NCI-H1092 (cell line): ENCODE measurements around the gene ACBD5.
A peak's percentile ranks its signal among the peaks of the same experiment; 100 is the strongest.
"Not testable (repeated sequence)": the region's sequence is repeated elsewhere in the genome, so short reads cannot be mapped to it uniquely, and the experiment has no call there.

Experiments
- DNase-seq: peaks from one replicate; lab custom pipeline; 2025; lab: John Stamatoyannopoulos, UW

The ACBD5 gene

GRCh38 chr10:27241010-27241651, 534 bp upstream of the ACBD5 start:
- no peak for DNase-seq

GRCh38 chr10:27237531-27237930, 3.1 kb downstream of the ACBD5 start:
- DNase-seq, result not testable (repeated sequence)

DNA sequence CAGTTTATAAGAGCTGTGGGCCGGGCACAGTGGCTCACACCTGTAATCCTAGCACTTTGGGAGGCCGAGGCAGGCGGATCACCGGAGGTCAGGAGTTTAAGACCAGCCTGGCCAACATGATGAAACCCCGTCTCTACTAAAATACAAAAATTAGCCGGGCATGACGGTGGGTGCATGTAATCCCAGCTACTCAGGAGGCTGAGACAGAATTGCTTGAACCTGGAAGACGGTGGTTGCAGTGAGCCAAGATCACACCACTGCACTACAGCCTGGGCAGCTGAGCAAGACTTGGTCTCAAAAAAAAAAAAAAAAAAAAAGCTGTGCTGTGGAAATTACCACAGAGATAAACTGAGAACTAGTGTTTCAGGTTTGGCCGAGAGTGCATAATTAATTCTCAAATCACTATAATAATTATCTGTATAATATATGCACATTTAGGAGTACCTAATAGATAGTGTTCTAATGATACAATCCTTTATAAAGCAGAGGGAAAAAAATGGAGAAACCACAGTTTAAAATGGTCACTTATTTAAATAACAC, 3.9 kb downstream of the ACBD5 start:
- DNase-seq, result not testable (repeated sequence)

GRCh38 chr10:27235706-27236105, 4.9 kb downstream of the ACBD5 start:
- no peak for DNase-seq

DNA sequence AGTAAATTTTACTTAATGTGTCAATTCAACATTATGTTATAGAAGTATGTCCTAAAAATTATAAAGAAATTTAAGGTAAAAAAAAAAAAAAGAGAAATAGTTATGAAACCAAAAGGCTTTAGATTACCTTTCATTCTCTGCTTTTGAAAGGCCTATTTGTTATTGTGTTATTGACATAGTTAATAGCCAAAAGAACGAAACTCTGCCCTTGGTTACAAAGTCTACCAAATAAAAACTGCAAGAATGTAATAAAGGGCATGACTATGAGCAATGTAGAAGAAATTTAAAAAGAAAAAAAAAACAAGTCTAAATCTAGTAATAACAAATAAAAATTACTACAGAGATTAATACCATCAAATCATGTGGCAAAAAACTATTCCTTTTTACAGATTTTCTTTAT, 10.6 kb downstream of the ACBD5 start:
- no peak for DNase-seq

DNA sequence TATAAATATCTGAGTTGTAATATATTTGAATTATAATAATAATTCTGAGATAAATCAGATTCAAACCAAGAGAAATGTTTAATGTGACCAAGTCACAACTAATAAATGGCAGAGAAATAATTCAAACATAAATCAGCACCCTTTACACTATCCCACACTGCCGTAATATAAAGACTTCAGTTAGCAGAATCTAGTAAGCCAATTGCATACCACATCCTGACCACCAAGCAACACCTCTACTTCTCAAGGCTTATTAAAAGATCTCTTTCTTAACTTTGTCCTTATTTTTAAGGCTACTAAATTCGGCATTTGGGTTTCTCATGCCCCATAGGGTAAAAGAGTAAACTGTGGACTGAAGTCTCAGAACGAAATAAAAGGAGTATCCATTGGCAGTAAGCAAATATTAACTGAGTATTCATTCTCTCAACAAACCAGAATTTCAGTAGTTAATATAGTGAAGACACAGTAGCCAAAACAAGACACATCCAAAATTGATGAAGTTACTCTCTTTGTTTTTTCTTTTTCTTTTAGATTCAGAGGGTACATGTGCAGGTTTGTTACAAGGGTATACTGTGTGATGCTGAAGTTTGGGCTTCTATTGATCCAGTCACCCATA, 14.8 kb downstream of the ACBD5 start:
- no peak for DNase-seq

GRCh38 chr10:27225011-27225590, 15.5 kb downstream of the ACBD5 start:
- DNase-seq, result no peak

DNA sequence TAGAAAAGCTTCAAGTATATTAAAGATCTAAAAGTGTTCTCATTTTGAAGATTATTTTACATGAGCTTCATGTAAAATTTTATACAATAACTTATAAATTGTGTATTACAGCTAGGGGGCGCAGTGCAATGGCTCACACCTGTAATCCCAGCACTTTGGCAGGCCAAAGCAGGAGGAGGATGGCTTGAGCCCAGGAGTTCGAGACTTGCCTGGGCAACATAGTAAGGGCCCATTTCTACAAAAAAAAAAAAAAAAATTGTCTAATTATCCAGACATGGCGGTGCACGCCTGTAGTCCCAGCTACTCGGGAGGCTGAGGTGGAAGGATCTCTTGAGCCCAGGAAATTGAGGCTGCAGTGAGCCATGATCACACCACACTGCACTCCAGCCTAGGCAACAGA, 16.6 kb downstream of the ACBD5 start:
- no peak for DNase-seq

- no peak for DNase-seq
Observed at GRCh38 chr10:27207350-27207749, 33.2 kb downstream of the ACBD5 start.

DNA sequence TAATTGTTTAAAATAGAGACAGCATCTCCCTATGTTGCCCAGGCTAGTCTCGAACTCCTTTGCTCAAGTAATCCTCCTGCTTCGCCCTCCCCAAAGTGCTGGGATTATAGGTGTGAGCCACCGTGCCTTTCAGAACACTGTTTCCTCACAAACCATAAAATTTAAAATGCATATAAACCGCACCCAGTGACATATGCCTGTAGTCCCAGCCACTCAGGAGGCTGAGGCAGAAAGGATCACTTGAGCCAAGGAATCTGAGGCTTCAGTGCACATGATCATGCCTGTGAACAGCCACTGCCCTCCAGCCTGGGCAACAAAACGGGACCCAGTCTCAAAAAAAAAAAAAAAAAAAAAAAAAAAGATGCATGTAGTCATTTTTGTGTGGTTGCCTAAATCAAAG, 36.8 kb downstream of the ACBD5 start:
- no peak for DNase-seq

GRCh38 chr10:27197980-27198620, 42.5 kb downstream of the ACBD5 start:
- DNase-seq, result no peak

- DNase-seq, result no peak
Observed at GRCh38 chr10:27192284-27192683, 48.3 kb downstream of the ACBD5 start.

GRCh38 chr10:27190508-27190907, 50.1 kb downstream of the ACBD5 start:
- DNase-seq, result no peak

DNA sequence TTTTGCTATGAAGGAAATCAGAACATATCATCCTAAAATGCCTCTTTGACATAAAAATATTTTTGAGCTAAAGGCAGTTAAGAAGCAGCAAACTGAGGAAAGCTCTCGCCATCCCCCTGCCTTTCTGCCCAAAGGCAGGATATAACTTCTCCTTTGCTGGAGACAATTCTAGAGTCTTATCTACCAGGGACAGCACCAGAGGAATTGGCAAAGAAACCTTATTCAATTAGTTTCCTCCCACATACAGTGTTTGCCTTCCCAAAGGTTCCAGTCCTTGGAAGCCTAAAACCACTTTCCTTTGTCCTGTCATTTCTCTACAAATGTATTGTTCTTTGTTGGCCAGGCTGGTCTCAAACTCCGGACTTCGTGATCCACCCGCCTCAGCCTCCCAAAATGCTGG, 51.7 kb downstream of the ACBD5 start:
- no peak for DNase-seq

- DNase-seq, result no peak
Observed at GRCh38 chr10:27188259-27188658, 52.3 kb downstream of the ACBD5 start.

DNA sequence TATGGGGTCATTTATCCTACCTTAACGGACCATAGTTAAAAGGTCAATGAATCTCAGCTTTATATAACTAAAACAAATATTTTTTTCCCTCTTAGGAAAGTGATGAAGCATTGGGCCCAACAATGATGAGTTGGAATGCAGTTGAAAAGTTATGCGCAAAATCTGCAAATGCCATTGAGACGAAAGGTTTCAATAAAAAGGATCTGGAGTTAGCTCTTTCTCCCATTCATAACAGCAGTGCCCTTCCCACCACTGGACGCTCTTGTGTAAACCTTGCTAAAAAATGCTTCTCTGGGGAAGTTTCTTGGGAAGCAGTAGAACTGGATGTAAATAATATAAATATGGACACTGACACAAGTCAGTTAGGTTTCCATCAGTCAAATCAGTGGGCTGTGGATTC, 70.7 kb downstream of the ACBD5 start:
- no peak for DNase-seq

DNA sequence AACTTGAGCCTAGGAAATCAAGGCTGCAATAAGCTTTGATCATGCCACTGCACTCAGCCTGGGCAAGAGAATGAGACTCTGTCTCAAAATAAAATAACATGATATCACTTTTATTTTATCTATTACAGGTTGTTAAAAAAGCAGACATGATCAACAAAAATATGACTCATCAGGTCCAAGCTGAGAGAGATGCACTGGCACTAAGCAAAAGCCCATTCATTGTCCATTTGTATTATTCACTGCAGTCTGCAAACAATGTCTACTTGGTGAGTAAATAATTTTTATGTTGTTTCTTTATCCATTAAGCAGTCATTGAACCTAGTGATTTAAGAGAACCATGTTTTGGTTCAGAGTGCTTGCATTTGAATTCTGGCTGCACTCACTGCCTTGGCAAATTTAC, 82.2 kb downstream of the ACBD5 start:
- no peak for DNase-seq

DNA sequence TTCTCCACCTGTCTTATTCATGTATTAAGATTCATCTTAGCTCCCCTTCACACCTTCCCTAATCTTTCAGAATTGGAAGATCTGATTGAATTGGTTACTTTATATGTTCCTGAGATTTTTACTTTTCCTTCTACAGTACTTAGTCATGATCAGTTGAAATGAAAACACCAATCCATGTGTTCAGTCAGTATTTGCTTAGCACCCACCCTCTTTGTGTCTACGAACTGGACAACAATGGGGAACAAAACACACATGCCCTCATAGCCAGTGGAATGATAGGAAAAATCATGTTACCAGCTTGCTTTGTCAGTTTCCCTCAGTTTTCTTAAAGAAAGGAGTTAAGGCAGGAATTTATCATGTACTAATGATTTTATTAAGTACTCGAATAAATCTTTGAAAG, 83.4 kb downstream of the ACBD5 start:
- no peak for DNase-seq

GRCh38 chr10:27156566-27156965, 84.0 kb downstream of the ACBD5 start:
- DNase-seq, result not testable (repeated sequence)

DNA sequence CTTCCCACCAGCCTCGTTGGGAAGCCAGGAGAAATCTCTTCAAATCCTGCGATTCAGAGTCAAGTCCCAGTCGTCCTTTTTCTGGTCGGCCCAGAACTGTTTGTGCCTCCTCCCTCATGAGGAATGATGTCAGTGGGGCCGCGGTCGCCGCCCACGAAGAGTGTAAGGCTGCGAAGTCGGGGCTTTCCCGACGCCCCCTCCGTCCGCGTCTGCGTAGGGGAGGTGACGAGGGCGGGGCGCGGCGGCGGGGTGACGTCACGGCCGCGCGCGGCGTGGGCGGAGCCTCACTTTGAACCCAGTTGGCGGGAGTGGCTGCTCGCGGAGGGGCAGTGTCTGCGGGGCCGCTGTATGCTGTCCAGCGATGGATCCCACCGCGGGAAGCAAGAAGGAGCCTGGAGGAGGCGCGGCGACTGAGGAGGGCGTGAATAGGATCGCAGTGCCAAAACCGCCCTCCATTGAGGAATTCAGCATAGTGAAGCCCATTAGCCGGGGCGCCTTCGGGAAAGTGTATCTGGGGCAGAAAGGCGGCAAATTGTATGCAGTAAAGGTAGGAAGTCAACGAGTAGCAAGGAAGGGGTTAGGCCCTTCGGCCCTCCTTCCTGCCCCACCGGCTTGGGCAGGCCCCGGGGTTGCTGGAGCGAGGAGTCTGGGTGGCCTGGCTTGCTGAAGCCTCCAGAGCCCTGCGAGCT, 85.4 kb downstream of the ACBD5 start, which contains the start of gene MASTL:
Gene MASTL, plus strand, starts transcription at position 287 of the 689 bp plus-strand sequence. Its CDS starts 75 bp downstream, at position 362.
- DNase-seq, result peak; percentile 73

DNA sequence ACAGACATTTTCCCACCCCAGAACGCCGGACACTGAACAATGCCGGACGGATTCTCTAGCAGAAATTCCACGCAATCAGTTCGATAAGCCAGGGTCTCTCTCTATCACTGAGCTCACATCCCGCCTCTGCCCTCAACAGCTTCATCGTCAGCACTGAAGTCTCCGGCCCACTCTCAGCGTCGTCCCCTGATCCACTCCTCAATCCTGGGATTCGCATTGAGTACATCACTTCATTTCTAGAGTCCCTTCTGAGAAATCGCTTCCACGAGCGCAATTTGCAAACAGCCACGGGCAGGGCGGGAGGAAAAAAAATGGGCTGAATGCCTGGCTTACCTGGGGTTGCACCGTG, 86.8 kb downstream of the ACBD5 start:
- DNase-seq, result no peak

GRCh38 chr10:27153329-27153728, 87.3 kb downstream of the ACBD5 start:
- DNase-seq, result no peak
